IMR-90 (cell line): ENCODE results near the gene IL36B. TPM values are rescaled to one million over a fixed set of nuclear protein-coding genes. Genes with fewer than 3 reads are reported as not detected.
A peak's percentile ranks its signal among the peaks of the same experiment; 100 is the strongest.

Source experiments
- ATAC-seq: fragments of 200-7000 bp; cut with Tn5 transposase; 2 replicates; pipeline ENCODE4 v1.9.1; 2020; ENCODE audit warnings: low read depth, mild to moderate bottlenecking, moderate library complexity
- BruUV-seq: library from RNA; stranded (reverse); fragments of 400-500 nt; replicated peaks from 2 replicates; lab custom pipeline; 2021; lab: Mats Ljungman, UMichigan
- CTCF ChIA-PET: fragments of 300-600 bp; formaldehyde crosslinking; extraction: SDS; loops from one replicate; lab custom pipeline; 2021; ENCODE audit warnings: antibody characterized with exemption; lab: Yijun Ruan, JAX
- POLR2A ChIA-PET: fragments of 300-600 bp; sonication (Branson Sonifier 250); formaldehyde crosslinking; loops from one replicate; lab custom pipeline; 2022; ENCODE audit warnings: antibody characterized with exemption; ENCODE audit not compliant: unreplicated experiment; lab: Charles Lee
- DNase-seq: peaks from one replicate; pipeline ENCODE4 v3.0.0; 2013
- H2AFZ ChIP-seq: replicated peaks from 2 replicates; pipeline ENCODE3; 2013; ENCODE audit warnings: low read length, mild to moderate bottlenecking; ENCODE audit not compliant: poor library complexity
- H2AK5ac ChIP-seq: 2 replicates; pipeline ENCODE4 v1.6.1; 2013; ENCODE audit warnings: low read depth, low read length, inconsistent platforms
- H2AK9ac ChIP-seq: replicated peaks from 2 replicates; pipeline ENCODE3; 2013; ENCODE audit warnings: mild to moderate bottlenecking, low read depth, low read length, moderate library complexity; ENCODE audit not compliant: poor library complexity
- H2BK120ac ChIP-seq: 2 replicates; pipeline ENCODE4 v1.6.1; 2013; ENCODE audit warnings: low read depth, low read length, inconsistent platforms
- H2BK15ac ChIP-seq: 3 replicates; pipeline ENCODE4 v1.6.1; 2013; ENCODE audit warnings: low read depth, low read length, inconsistent platforms
- H2BK20ac ChIP-seq: 2 replicates; pipeline ENCODE4 v1.6.1; 2013; ENCODE audit warnings: low read depth, mild to moderate bottlenecking, inconsistent platforms, low read length, moderate library complexity
- H2BK5ac ChIP-seq: 2 replicates; pipeline ENCODE4 v1.6.1; 2013; ENCODE audit warnings: mild to moderate bottlenecking, low read depth, low read length, inconsistent platforms; ENCODE audit not compliant: poor library complexity, severe bottlenecking
- H3K14ac ChIP-seq: replicated peaks from 2 replicates; pipeline ENCODE4 v1.6.1; 2013; ENCODE audit warnings: low read depth, low read length, inconsistent platforms
- H3K18ac ChIP-seq: 2 replicates; pipeline ENCODE4 v1.6.1; 2013; ENCODE audit warnings: low read depth, low read length, control low read depth
- H3K23ac ChIP-seq: 2 replicates; pipeline ENCODE4 v1.6.1; 2013; ENCODE audit warnings: low read depth, low read length, inconsistent platforms
- H3K27ac ChIP-seq: 2 replicates; pipeline ENCODE4 v1.5.1; 2013; ENCODE audit warnings: mild to moderate bottlenecking, control low read depth, low read length; ENCODE audit not compliant: insufficient read depth
- H3K27me3 ChIP-seq: 2 replicates; pipeline ENCODE4 v1.6.1; 2013; ENCODE audit warnings: low read length; ENCODE audit not compliant: control insufficient read depth, insufficient read depth
- H3K36me3 ChIP-seq: 2 replicates; pipeline ENCODE4 v1.6.1; 2013; ENCODE audit warnings: low read length, mixed read lengths; ENCODE audit not compliant: control insufficient read depth, insufficient read depth
- H3K4ac ChIP-seq: 2 replicates; pipeline ENCODE4 v1.6.1; 2013; ENCODE audit warnings: low read depth, low read length, inconsistent platforms
- H3K4me1 ChIP-seq: 2 replicates; pipeline ENCODE4 v1.6.1; 2013; ENCODE audit warnings: low read length, mixed read lengths; ENCODE audit not compliant: control insufficient read depth, insufficient read depth
- H3K4me2 ChIP-seq: 2 replicates; pipeline ENCODE4 v1.6.1; 2013; ENCODE audit warnings: low read depth, mild to moderate bottlenecking, control low read depth, low read length, moderate library complexity
- H3K4me3 ChIP-seq: 2 replicates; pipeline ENCODE4 v1.5.1; 2013; ENCODE audit warnings: low read depth, mild to moderate bottlenecking, control low read depth, low read length, moderate library complexity; ENCODE audit not compliant: insufficient read depth
- H3K56ac ChIP-seq: 2 replicates; pipeline ENCODE4 v1.6.1; 2013; ENCODE audit warnings: low read length, inconsistent platforms; ENCODE audit not compliant: insufficient read depth; ENCODE audit errors: extremely low read depth
- H3K79me1 ChIP-seq, 2 experiments: 2 replicates each; pipeline ENCODE4 v1.6.1; 2013; ENCODE audit warnings: low read length in 2 of 2, inconsistent platforms in 1 of 2, low read depth in 1 of 2
- H3K9ac ChIP-seq: 2 replicates; pipeline ENCODE4 v1.6.1; 2013; ENCODE audit warnings: low read depth, low read length, control low read depth
- H3K9me1 ChIP-seq: 2 replicates; pipeline ENCODE4 v1.6.1; 2013; ENCODE audit warnings: low read length, inconsistent platforms; ENCODE audit not compliant: insufficient read depth
- H3K9me3 ChIP-seq: 2 replicates; pipeline ENCODE4 v1.6.1; 2013; ENCODE audit warnings: low read length; ENCODE audit not compliant: control insufficient read depth, insufficient read depth
- H4K20me1 ChIP-seq: 2 replicates; pipeline ENCODE4 v1.6.1; 2013; ENCODE audit warnings: low read length, inconsistent platforms; ENCODE audit not compliant: insufficient read depth
- H4K5ac ChIP-seq: 2 replicates; pipeline ENCODE4 v1.6.1; 2013; ENCODE audit warnings: mild to moderate bottlenecking, low read depth, low read length, control low read depth
- H4K8ac ChIP-seq, 2 experiments: 2 replicates each; pipeline ENCODE4 v1.6.1; 2013; ENCODE audit warnings: low read depth in 2 of 2, low read length in 2 of 2, control low read depth in 1 of 2, inconsistent platforms in 1 of 2
- H4K91ac ChIP-seq: 2 replicates; pipeline ENCODE4 v1.6.1; 2013; ENCODE audit warnings: low read depth, low read length, inconsistent platforms; ENCODE audit not compliant: insufficient read depth
- BHLHE40 ChIP-seq: fragments of 150-350 bp; IDR thresholded peaks from 2 replicates; pipeline ENCODE4 v1.6.1; 2016; ENCODE audit warnings: mild to moderate bottlenecking, low read depth, low read length
- CHD1 ChIP-seq: IDR thresholded peaks from 2 replicates; pipeline ENCODE4 v1.6.1; 2012; ENCODE audit warnings: low read depth, low read length, improper control_type of control experiment
- MAFK ChIP-seq: IDR thresholded peaks from 2 replicates; pipeline ENCODE4 v1.6.1; 2012; ENCODE audit warnings: low read depth, low read length, improper control_type of control experiment
- NFE2L2 ChIP-seq: fragments of 150-350 bp; IDR thresholded peaks from 2 replicates; pipeline ENCODE4 v1.6.1; 2016; ENCODE audit warnings: low read depth, mild to moderate bottlenecking, low read length
- RAD21 ChIP-seq: IDR thresholded peaks from 2 replicates; pipeline ENCODE4 v1.6.1; 2012; ENCODE audit warnings: low read length, improper control_type of control experiment
- RCOR1 ChIP-seq: IDR thresholded peaks from 2 replicates; pipeline ENCODE4 v1.6.1; 2012; ENCODE audit warnings: mild to moderate bottlenecking, low read length, improper control_type of control experiment; ENCODE audit not compliant: insufficient replicate concordance
- SMC3 ChIP-seq: fragments of 150-350 bp; IDR thresholded peaks from 2 replicates; pipeline ENCODE4 v1.6.1; 2016; ENCODE audit warnings: low read depth, mild to moderate bottlenecking, antibody characterized with exemption, low read length, moderate library complexity
- WGBS, 2 experiments: methylation state at CpG; one replicate each; pipeline versions ENCODE4 v1.1.5 to v1.1.7; 2013; ENCODE audit warnings: missing lambda C conversion rate in 2 of 2; ENCODE audit not compliant: insufficient read length in 1 of 2; ENCODE audit errors: extremely low coverage in 2 of 2; 5-methylcytosine and 5-hydroxymethylcytosine counted together
- dilution Hi-C: fragments of 300-500 bp; cut with HindIII; formaldehyde crosslinking; loops from one replicate; pipeline ENCODE4 v1.14.3; 2018; ENCODE audit warnings: low sequenced_read_pairs; ENCODE audit not compliant: unreplicated experiment
- in situ Hi-C: fragments of 300-500 bp; cut with MboI; formaldehyde crosslinking; loops from 3 replicates; pipeline ENCODE4 v1.14.3; 2019; ENCODE audit warnings: low sequenced_read_pairs, inconsistent platforms, mixed read lengths
- intact Hi-C: fragments of 100-400 bp; cut with micrococcal nuclease; formaldehyde crosslinking; loops from 2 replicates; pipeline ENCODE4 v1.10.0; 2022
- polyA plus RNA-seq, 3 experiments: library from polyadenylated mRNA; depleted of rRNA; stranded (reverse); fragments of >200 nt; gene quantifications; 2 replicates each; pipeline ENCODE4 v1.2.3, GENCODE V29; 2012; ENCODE audit warnings: low replicate concordance in 1 of 3
- total RNA-seq: library from RNA; depleted of rRNA; stranded (reverse); fragments of >200 nt; gene quantifications from 2 replicates; pipeline ENCODE4 v1.2.3, GENCODE V29; 2012
- TF ChIP-seq, protein P1 (sequence below): fragments of 150-350 bp; IDR thresholded peaks from 2 replicates; pipeline ENCODE4 v1.6.1; 2017; ENCODE audit warnings: mild to moderate bottlenecking, antibody characterized with exemption, low read length, low read depth

IL36B gene
- total and polyA plus RNA-seq, 2 of the 4 experiments (the other 2 are of a cell fraction) = not detected

DNA sequence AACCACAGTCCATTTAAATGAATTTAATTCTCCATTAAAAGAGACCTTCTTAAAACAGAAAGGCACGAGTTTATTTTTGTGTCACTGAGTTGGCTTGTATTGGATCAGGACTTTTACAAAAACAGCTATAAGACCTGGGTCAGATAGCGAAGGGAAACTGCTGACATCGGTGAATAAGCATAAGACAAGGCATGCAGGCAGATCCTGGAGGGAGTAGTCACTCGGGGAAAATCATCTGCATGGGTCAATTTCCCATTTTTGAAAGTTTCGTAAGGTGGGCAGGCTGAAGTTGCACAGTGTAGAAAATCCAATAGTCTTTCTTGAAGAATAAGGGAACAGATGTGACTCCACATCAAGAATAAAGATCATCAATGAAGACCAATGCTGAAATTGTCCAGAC lies 12.9 kb downstream of the IL36B start:
- no peak overlapping the region for H2BK15ac ChIP-seq
- no peak overlapping the region for H3K23ac ChIP-seq
- POLR2A ChIA-PET = no interaction called here
- ATAC-seq (no peak), DNase-seq (no peak)
- no peak overlapping the region for H3K14ac ChIP-seq
- no peak overlapping the region for H2BK120ac ChIP-seq
- no peak overlapping the region for H3K27ac ChIP-seq
- H3K18ac ChIP-seq = no peak overlapping the region
- H4K91ac ChIP-seq = no peak overlapping the region
- no peak overlapping the region for H3K4me2 ChIP-seq
- H3K4me3 ChIP-seq = no peak overlapping the region
- H2BK20ac ChIP-seq = no peak overlapping the region
- peaks cover 12% of the 10 kb centered on the region for H3K27me3 ChIP-seq
- in situ Hi-C loops (no loop called here), dilution Hi-C loops (no loop called here), intact Hi-C loops (no loop called here)
- no peak overlapping the region for H4K5ac ChIP-seq
- no peak overlapping the region for H2BK5ac ChIP-seq
- H3K36me3 ChIP-seq = no peaks in the 10 kb centered on the region
- no peak overlapping the region for H2AK9ac ChIP-seq
- H3K9me3 ChIP-seq = no peaks in the 10 kb centered on the region
- CTCF ChIA-PET = no interaction called here
- no TSS peak for BruUV-seq
- TF ChIP-seq, protein P1, sequence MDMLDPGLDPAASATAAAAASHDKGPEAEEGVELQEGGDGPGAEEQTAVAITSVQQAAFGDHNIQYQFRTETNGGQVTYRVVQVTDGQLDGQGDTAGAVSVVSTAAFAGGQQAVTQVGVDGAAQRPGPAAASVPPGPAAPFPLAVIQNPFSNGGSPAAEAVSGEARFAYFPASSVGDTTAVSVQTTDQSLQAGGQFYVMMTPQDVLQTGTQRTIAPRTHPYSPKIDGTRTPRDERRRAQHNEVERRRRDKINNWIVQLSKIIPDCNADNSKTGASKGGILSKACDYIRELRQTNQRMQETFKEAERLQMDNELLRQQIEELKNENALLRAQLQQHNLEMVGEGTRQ = no peak
- TF ChIP-seq CHD1 = no peak
- no peak for TF ChIP-seq RCOR1
- peak; percentile 43; the same call in 1 of the 2 replicates for TF ChIP-seq MAFK
- TF ChIP-seq RAD21 = no peak
- TF ChIP-seq BHLHE40 = no peak
- TF ChIP-seq NFE2L2 = no peak
- TF ChIP-seq SMC3 = no peak
- no peaks in the 10 kb centered on the region for H4K20me1 ChIP-seq
- H3K9me1 ChIP-seq = no peaks in the 10 kb centered on the region
- no peaks in the 10 kb centered on the region for H3K4me1 ChIP-seq
- H3K9ac ChIP-seq = no peak overlapping the region
- no peak overlapping the region for H3K4ac ChIP-seq
- WGBS, 2 experiments = 43% methylated on average over 2 of the region's 5 CpGs; no CpG with 5 or more reads in 1 of the 2 experiments
- H4K8ac ChIP-seq = no peak overlapping the region
- H3K79me1 ChIP-seq = no peaks in the 10 kb centered on the region
- no peak overlapping the region for H2AFZ ChIP-seq
- H3K56ac ChIP-seq = no peak overlapping the region
- no peak overlapping the region for H2AK5ac ChIP-seq
